22Rv1 (cell line): Measurements from ENCODE around the gene UNC119B.
A peak's percentile ranks its signal among the peaks of the same experiment; 100 is the strongest.

Experiments
- H3K27ac ChIP-seq: fragments of 450-650 bp; 2 replicates; pipeline ENCODE4 v1.5.1; 2017
- ZFX ChIP-seq: fragments of 450-650 bp; IDR thresholded peaks from 2 replicates; pipeline ENCODE4 v1.6.1; 2017; ENCODE audit warnings: antibody characterized with exemption, borderline replicate concordance
- TF ChIP-seq, protein P1 (sequence below): fragments of 450-650 bp; IDR thresholded peaks from 2 replicates; pipeline ENCODE4 v1.5.1; 2017; ENCODE audit warnings: mild to moderate bottlenecking

UNC119B gene

DNA sequence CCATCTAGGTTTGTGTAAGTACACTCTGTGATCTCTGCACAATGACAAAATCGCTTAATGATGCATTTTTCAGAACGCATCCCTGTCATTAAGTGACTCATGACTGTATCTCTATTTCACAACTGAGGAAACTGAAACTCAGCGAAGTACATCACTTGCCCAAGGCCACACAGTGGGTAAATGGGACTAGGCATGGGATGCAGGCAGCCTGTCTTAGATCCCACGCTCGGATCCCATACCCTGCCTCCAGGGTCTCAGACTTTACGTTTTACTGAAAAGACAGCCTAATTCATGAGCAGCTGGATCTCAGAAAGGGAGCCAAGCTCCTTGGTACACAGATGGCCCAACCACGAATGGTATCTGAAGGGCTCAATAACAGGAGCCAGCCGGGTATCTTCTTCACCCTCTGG, 25.7 kb upstream of the UNC119B start:
- peak overlapping the region; percentile 98 for H3K27ac ChIP-seq
- no peak for TF ChIP-seq ZFX
- TF ChIP-seq, protein P1, sequence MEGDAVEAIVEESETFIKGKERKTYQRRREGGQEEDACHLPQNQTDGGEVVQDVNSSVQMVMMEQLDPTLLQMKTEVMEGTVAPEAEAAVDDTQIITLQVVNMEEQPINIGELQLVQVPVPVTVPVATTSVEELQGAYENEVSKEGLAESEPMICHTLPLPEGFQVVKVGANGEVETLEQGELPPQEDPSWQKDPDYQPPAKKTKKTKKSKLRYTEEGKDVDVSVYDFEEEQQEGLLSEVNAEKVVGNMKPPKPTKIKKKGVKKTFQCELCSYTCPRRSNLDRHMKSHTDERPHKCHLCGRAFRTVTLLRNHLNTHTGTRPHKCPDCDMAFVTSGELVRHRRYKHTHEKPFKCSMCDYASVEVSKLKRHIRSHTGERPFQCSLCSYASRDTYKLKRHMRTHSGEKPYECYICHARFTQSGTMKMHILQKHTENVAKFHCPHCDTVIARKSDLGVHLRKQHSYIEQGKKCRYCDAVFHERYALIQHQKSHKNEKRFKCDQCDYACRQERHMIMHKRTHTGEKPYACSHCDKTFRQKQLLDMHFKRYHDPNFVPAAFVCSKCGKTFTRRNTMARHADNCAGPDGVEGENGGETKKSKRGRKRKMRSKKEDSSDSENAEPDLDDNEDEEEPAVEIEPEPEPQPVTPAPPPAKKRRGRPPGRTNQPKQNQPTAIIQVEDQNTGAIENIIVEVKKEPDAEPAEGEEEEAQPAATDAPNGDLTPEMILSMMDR, result no peak

DNA sequence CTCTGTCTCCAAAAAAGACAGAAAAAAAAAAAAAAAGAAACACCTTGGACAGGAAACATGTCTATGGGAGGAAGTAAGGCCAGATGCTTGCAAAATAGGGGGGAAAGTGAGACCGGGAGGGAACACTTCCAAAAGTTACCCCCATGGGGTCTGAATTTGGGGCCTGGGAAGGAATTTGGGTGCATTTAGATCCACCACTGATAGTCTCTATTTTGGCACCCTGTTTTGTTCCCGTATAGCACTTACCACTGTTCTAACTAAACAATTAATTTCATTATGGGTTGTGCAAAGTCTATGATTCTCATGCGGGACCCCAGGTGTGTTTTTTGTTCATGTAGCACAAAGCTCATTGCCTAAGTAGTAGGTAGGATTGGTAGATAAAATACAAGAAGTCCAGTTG, 24.7 kb upstream of the UNC119B start:
- peak overlapping the region; percentile 98 for H3K27ac ChIP-seq
- TF ChIP-seq ZFX, result no peak
- TF ChIP-seq, protein P1, result no peak

DNA sequence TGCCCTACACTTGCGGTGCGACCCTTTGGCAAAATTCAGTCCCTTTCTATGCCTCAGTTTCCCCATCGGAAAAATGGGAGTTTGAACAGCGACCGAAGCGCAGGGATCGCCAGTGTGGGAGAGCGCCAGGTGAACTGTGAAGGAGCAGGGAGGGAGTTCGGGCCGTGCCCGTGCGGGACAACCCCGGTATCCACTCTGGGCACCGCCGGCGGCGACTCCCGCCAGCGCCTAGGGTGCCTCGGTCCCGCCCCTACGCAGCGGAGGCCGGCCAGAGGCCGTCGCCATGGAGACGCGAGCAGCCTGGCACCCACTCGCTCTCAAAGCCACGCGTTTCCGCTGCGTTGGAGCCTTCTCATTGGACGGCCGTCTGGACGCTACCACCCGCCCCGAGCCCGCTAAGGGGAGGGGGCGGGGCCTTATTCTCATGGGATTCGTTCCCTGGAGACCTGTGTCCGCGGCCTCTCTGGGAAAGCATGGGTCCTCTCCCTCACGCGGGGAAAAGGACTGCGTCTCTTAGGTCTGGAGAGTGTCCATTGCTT, 24.0 kb upstream of the UNC119B start:
- TF ChIP-seq ZFX, result no peak
- TF ChIP-seq, protein P1, result no peak

DNA sequence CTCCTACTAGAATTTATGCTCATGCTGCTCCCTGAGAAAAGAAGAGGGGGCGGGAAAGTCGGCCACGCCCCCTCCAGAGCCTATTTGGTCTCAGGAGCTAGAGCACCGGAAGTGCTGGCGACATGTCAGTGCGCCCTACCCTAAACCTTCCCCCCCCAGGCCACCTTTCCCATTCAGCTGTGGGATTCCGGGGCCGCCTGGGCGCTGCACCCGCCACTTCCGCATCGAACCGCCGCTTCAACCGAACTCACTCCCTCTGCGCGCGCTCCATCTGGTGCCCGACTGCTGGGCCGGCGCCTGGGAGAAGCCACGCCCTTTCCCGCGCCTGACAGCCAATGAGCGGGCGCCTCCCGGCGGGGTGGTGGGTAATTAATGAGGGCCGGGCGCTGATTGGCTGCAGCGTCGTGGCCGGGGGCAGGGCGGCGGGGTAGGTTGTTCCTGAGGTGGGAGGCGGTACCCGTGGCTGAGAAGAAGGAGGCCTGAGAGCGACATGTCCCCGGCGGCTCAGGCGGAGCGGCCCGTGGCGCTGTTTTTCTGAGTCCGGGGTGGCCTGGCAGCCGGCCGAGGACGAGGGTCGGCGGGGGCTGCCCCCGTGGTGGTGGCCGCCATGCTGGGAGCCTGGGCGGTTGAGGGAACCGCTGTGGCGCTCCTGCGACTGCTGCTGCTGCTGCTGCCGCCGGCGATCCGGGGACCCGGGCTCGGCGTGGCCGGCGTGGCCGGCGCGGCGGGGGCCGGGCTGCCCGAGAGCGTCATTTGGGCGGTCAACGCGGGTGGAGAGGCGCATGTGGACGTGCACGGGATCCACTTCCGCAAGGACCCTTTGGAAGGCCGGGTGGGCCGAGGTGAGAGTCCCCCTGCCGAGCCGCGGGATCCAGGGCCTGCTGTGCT, 23.3 kb upstream of the UNC119B start, which contains the start of gene MLEC:
TSS of gene MLEC (plus strand) at position 460 of the 888 bp plus-strand sequence. CDS start at position 608, 148 bp downstream.
- TF ChIP-seq, protein P1, result peak; percentile 29; the same call in 1 of the 2 replicates
- TF ChIP-seq ZFX, result no peak
- peak within 1 kb of the TSS; percentile 98 for H3K27ac ChIP-seq

More for the DNA sequence above, 24.0 kb upstream of the UNC119B start:
- peak overlapping the region; percentile 98 for H3K27ac ChIP-seq

DNA sequence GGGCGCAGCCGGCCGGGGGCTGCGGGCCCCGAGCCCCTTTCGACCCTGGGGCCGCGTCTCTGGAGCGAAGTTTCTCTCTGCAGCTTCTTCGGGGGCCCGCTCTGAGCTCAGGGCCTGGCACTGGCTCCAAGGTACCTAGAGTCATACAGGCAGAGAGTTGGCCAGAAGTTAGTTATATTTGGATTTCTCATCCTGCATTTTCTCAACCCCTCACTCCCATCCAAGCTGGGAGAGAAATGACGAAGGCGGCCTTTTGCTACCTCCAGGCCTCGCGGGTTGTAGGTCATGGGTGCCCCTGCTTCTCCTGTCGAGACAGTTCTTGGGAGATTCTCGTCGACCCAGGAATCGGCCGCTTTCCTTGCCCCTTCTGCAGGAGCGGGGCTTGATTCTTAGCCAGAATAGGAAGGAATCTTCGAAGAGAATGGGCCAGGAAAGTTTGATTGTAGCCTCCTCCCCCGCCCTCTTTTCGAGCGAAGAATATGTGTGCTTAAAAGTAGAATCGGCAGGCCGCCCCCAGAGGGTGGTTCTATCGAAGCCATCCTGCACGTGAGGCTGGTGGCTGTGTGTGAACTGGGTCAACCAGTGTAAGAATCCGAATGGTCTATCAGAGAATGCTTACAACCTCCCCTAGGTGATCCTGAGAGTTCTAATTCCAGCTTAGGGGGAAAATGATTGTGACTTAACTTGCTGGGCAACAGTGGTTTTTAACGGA, 22.5 kb upstream of the UNC119B start:
- peak overlapping the region; percentile 98 for H3K27ac ChIP-seq

DNA sequence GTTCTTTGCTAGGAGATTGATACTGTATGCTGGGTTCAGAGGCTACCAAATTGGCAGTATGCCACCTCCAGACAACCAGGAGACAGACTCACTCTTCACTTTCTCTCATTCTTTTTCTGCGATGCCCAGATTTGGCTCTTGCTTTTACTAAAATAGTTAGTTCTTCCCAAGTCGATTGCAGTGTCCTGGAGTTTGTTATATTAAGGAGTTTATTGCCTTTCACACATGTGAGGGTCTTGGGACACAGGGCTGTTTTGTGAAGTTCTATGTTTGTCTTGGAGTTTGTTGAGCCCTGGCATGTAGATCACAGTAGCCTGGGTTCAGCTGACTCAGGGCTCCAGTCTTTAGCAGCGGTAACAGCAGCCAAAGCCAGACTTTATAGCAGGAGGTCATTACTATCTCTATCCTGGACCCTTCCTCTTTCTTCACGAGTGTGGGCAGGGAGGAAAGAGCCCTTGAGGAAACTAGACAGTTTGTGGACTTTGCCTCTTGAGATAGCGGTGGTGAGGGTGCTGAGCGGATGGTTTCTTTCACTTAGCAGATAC, 21.7 kb upstream of the UNC119B start:
- TF ChIP-seq, protein P1, result no peak
- no peak for TF ChIP-seq ZFX
- peak overlapping the region; percentile 98 for H3K27ac ChIP-seq

More for the DNA sequence above, 22.5 kb upstream of the UNC119B start:
- TF ChIP-seq, protein P1, result no peak
- no peak for TF ChIP-seq ZFX
